Activated T-helper 17 cell treated with anti-CD3 and anti-CD28 coated beads, Interleukin-2, amount 50 U/mL, for 72 hours (primary cell): ENCODE data around the gene GET4. TPM values are rescaled to one million over a fixed set of nuclear protein-coding genes. Genes with fewer than 3 reads are reported as not detected.

Experiments used
- ATAC-seq: fragments of 150-1000 bp; cut with Tn5 transposase; replicated peaks from 2 replicates; pipeline ENCODE4 v1.10.0; 2021; ENCODE audit warnings: mild to moderate bottlenecking, moderate library complexity
- H3K27ac Mint-ChIP-seq: one replicate; pipeline ENCODE4 v1.8.0; 2022; ENCODE audit warnings: mixed read lengths
- H3K27me3 Mint-ChIP-seq: one replicate; pipeline ENCODE4 v1.8.0; 2022; ENCODE audit warnings: mixed read lengths
- H3K36me3 Mint-ChIP-seq: one replicate; pipeline ENCODE4 v1.8.0; 2022; ENCODE audit warnings: low read depth, mild to moderate bottlenecking, mixed read lengths
- H3K4me1 Mint-ChIP-seq: one replicate; pipeline ENCODE4 v1.8.0; 2022; ENCODE audit warnings: mixed read lengths
- H3K4me3 Mint-ChIP-seq: one replicate; pipeline ENCODE4 v1.8.0; 2022; ENCODE audit warnings: mild to moderate bottlenecking, mixed read lengths
- H3K9me3 Mint-ChIP-seq: one replicate; pipeline ENCODE4 v1.8.0; 2022; ENCODE audit warnings: mixed read lengths
- total RNA-seq, 2 donors: library from RNA; stranded (reverse); gene quantifications; one replicate each; pipeline ENCODE4 v1.2.3, GENCODE V29; 2022

GET4 gene
- total RNA-seq, 2 donors from 2014 or later, result 17.1 to 43.0 TPM

- ATAC-seq, result no peak
- H3K4me1 Mint-ChIP-seq, result no peaks in the 10 kb centered on the region
- no peaks in the 10 kb centered on the region for H3K27me3 Mint-ChIP-seq
- no peak overlapping the region for H3K27ac Mint-ChIP-seq
- H3K9me3 Mint-ChIP-seq, result no peaks in the 10 kb centered on the region
- no peak overlapping the region for H3K4me3 Mint-ChIP-seq
- no peaks in the 10 kb centered on the region for H3K36me3 Mint-ChIP-seq
These were observed 37.6 kb downstream of the GET4 start for GRCh38 chr7:913736-914520.

GRCh38 chr7:914521-915194 lies 38.3 kb downstream of the GET4 start:
- Mint-ChIP-seq H3K4me3 (no peak overlapping the region), H3K27ac (no peak overlapping the region), H3K36me3 (no peaks in the 10 kb centered on the region), H3K4me1 (peaks cover 5% of the 10 kb centered on the region), H3K9me3 (no peaks in the 10 kb centered on the region), H3K27me3 (no peaks in the 10 kb centered on the region)
- ATAC-seq, result no peak

GRCh38 chr7:915291-916218 lies 39.2 kb downstream of the GET4 start:
- no peak overlapping the region for H3K4me3 Mint-ChIP-seq
- H3K36me3 Mint-ChIP-seq, result no peaks in the 10 kb centered on the region
- H3K4me1 Mint-ChIP-seq, result peaks cover 6% of the 10 kb centered on the region
- H3K9me3 Mint-ChIP-seq, result no peaks in the 10 kb centered on the region
- no peak for ATAC-seq
- H3K27ac Mint-ChIP-seq, result no peak overlapping the region
- H3K27me3 Mint-ChIP-seq, result no peaks in the 10 kb centered on the region

- no peak overlapping the region for H3K27ac Mint-ChIP-seq
- no peak overlapping the region for H3K4me3 Mint-ChIP-seq
- H3K27me3 Mint-ChIP-seq, result no peaks in the 10 kb centered on the region
- H3K36me3 Mint-ChIP-seq, result no peaks in the 10 kb centered on the region
- H3K9me3 Mint-ChIP-seq, result no peaks in the 10 kb centered on the region
- H3K4me1 Mint-ChIP-seq, result peaks cover 6% of the 10 kb centered on the region
- no peak for ATAC-seq
These were observed 40.1 kb downstream of the GET4 start for GRCh38 chr7:916291-916941.

- no peak for ATAC-seq
These were observed 41.1 kb downstream of the GET4 start for GRCh38 chr7:917255-918117.

GRCh38 chr7:918118-918425 lies 41.7 kb downstream of the GET4 start:
- no peak overlapping the region for H3K27ac Mint-ChIP-seq
- H3K36me3 Mint-ChIP-seq, result peaks cover 2% of the 10 kb centered on the region
- H3K9me3 Mint-ChIP-seq, result no peaks in the 10 kb centered on the region
- H3K4me3 Mint-ChIP-seq, result no peak overlapping the region
- no peaks in the 10 kb centered on the region for H3K27me3 Mint-ChIP-seq
- ATAC-seq, result no peak
- peaks cover 6% of the 10 kb centered on the region for H3K4me1 Mint-ChIP-seq

More at GRCh38 chr7:917255-918117, 41.1 kb downstream of the GET4 start:
- peaks cover 6% of the 10 kb centered on the region for H3K4me1 Mint-ChIP-seq
- H3K27ac Mint-ChIP-seq, result no peak overlapping the region
- no peaks in the 10 kb centered on the region for H3K36me3 Mint-ChIP-seq
- H3K27me3 Mint-ChIP-seq, result no peaks in the 10 kb centered on the region
- H3K4me3 Mint-ChIP-seq, result no peak overlapping the region
- no peaks in the 10 kb centered on the region for H3K9me3 Mint-ChIP-seq

GRCh38 chr7:918441-919113 lies 42.2 kb downstream of the GET4 start:
- peaks cover 6% of the 10 kb centered on the region for H3K4me1 Mint-ChIP-seq
- ATAC-seq, result no peak
- peaks cover 5% of the 10 kb centered on the region for H3K36me3 Mint-ChIP-seq
- no peaks in the 10 kb centered on the region for H3K9me3 Mint-ChIP-seq
- H3K4me3 Mint-ChIP-seq, result no peak overlapping the region
- H3K27ac Mint-ChIP-seq, result no peak overlapping the region
- H3K27me3 Mint-ChIP-seq, result no peaks in the 10 kb centered on the region

GRCh38 chr7:919114-919442 lies 42.7 kb downstream of the GET4 start:
- H3K27me3 Mint-ChIP-seq, result no peaks in the 10 kb centered on the region
- H3K9me3 Mint-ChIP-seq, result no peaks in the 10 kb centered on the region
- no peak overlapping the region for H3K27ac Mint-ChIP-seq
- H3K4me3 Mint-ChIP-seq, result no peak overlapping the region
- ATAC-seq, result no peak
- H3K4me1 Mint-ChIP-seq, result peaks cover 6% of the 10 kb centered on the region
- peaks cover 5% of the 10 kb centered on the region for H3K36me3 Mint-ChIP-seq

- Mint-ChIP-seq H3K4me3 (no peak overlapping the region), H3K27ac (no peak overlapping the region), H3K4me1 (peaks cover 11% of the 10 kb centered on the region), H3K9me3 (no peaks in the 10 kb centered on the region), H3K36me3 (peaks cover 5% of the 10 kb centered on the region), H3K27me3 (no peaks in the 10 kb centered on the region)
- no peak for ATAC-seq
These were observed 43.6 kb downstream of the GET4 start for GRCh38 chr7:919924-920341.

GRCh38 chr7:920351-921070 lies 44.2 kb downstream of the GET4 start:
- H3K9me3 Mint-ChIP-seq, result no peaks in the 10 kb centered on the region
- peaks cover 5% of the 10 kb centered on the region for H3K36me3 Mint-ChIP-seq
- no peaks in the 10 kb centered on the region for H3K27me3 Mint-ChIP-seq
- H3K4me3 Mint-ChIP-seq, result peak overlapping the region; percentile 83
- peaks cover 11% of the 10 kb centered on the region for H3K4me1 Mint-ChIP-seq
- peak overlapping the region; percentile 46 for H3K27ac Mint-ChIP-seq
- ATAC-seq, result peak; percentile 18

GRCh38 chr7:921071-921461 lies 44.7 kb downstream of the GET4 start:
- Mint-ChIP-seq H3K27me3 (no peaks in the 10 kb centered on the region), H3K9me3 (no peaks in the 10 kb centered on the region), H3K27ac (peak overlapping the region; percentile 46), H3K4me1 (peaks cover 11% of the 10 kb centered on the region), H3K4me3 (peak overlapping the region; percentile 83), H3K36me3 (peaks cover 5% of the 10 kb centered on the region)
- ATAC-seq, result no peak

GRCh38 chr7:921581-922333 lies 45.4 kb downstream of the GET4 start:
- Mint-ChIP-seq H3K36me3 (peaks cover 5% of the 10 kb centered on the region), H3K27ac (peak overlapping the region; percentile 91), H3K4me1 (peaks cover 11% of the 10 kb centered on the region), H3K9me3 (no peaks in the 10 kb centered on the region), H3K27me3 (no peaks in the 10 kb centered on the region), H3K4me3 (peak overlapping the region; percentile 83)
- ATAC-seq, result no peak
